ENCODE results near the gene PACSIN1.
"Not testable (repeated sequence)": the region's sequence is repeated elsewhere in the genome, so short reads cannot be mapped to it uniquely, and the experiment has no call there.

Gene PACSIN1

DNA sequence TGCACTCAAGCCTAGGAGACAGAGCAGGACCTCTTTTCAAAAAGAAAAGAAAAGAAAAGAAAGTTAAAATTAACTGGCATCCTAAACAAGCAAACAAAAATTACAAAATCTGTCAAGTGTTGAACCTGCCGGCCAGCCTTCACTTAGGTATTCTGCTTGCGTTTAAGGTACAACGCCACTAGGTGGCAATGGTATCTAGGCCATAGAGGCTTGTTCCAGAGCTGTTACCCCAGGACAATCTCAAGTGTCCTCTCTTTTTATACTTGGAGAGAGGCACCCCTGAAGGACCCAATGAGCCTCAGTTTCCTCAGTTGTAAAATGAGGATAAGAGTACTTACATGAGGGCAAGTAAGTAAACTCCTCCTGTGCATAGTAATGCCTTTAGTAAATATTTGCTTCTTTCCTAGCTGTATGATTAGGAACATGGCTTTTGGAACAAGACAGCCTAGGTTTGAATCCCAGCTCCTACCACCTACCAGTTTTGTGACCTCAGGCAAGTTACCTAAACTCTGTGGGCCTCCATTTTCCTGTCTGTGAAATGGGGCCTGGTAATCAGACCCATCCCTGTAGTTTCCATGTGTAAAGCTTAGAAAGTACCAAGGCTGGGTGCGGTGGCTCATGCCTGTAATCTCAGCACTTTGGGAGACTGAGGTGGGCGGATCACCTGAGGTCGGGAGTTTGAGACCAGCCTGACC, 5.8 kb upstream of the PACSIN1 start:
- DNase-seq: peak; percentile 44 to 71

DNA sequence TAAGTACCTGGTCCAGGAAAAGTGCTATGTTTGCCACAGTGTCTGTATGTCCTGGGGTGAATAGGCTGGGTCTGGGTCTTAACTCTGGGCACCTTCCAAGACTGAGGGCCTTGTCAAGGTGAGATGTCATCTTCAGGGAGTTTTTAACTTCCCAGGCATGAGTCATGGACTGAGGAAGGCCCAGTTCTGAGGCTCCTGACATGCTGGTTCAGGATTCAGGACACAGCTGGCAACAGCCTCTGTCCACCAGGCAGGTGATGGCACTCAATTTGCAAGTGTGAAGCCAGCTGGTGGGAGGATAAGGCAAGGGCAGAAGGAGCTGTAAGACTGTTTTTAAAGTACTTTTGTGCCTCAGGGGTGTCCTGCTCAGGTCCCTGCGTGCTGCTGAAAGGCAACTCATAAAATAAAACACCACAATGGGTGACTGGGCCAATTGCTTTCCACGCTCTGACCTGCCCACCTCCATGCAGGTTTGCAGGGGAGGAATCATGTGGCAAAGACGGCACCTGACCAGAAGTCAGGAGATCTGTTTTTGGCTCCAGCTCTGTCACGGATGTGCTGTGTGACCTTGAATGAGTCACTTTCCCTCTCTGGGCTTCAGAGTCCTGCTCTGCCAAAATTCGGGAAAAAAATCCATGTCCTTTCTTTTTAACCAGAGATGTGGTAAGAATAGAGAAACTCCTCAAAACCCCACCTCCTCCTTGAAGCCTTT, 4.9 kb upstream of the PACSIN1 start:
- DNase-seq: no peak

DNA sequence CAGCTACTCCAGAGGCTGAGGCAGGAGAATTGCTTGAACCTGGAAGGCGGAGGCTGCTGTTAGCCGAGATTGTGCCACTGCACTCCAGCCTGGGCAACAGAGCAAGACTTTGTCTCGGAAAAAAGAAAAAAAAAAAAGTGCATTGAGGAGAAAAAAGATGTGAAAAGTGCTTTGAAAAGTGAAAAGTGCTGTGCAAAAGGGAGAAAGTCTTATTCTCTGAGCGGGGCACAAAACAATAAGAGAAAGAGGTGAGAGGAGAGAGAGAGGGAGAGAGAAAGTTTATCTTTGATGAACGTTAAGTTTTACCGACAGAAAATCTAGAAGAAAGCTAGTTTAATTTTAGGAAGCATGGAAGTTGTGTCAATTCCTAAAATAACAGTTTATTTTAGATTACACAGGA, 3.9 kb upstream of the PACSIN1 start:
- DNase-seq: no peak

GRCh38 chr6:34462551-34462971, 3.3 kb upstream of the PACSIN1 start:
- peak; percentile 9 to 19 for DNase-seq

- DNase-seq: no peak
These were observed 2.6 kb upstream of the PACSIN1 start for GRCh38 chr6:34463299-34463698.

DNA sequence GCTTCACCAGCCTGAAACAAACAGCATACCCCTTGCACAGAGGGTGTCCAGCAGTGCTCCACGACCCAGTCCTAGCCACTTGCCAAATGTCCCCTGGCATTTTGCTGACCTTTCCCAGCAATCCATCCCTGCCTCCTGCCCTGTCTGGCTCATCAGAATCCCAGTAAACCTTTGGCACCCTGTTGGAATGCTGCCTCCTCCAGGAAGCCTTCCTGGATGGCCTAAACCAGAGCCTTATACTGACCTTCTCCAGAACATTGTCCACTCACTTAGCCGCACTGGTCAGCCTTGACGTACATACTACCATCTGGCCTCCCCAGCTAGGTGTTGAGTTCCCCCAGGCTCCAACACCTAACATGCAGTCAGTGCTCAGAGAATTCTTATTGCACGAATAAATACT, 2.0 kb upstream of the PACSIN1 start:
- DNase-seq: no peak

- no peak for DNase-seq
These were observed 638 bp downstream of the PACSIN1 start for GRCh38 chr6:34466242-34467185.

GRCh38 chr6:34468378-34468892, 2.6 kb downstream of the PACSIN1 start:
- peak in 1 of 2 donors; percentile 7 for DNase-seq

GRCh38 chr6:34469499-34469898, 3.6 kb downstream of the PACSIN1 start:
- no peak for DNase-seq

- DNase-seq: no peak
These were observed 6.5 kb downstream of the PACSIN1 start for GRCh38 chr6:34472425-34472824.

GRCh38 chr6:34473967-34474366, 8.1 kb downstream of the PACSIN1 start:
- no peak for DNase-seq

DNA sequence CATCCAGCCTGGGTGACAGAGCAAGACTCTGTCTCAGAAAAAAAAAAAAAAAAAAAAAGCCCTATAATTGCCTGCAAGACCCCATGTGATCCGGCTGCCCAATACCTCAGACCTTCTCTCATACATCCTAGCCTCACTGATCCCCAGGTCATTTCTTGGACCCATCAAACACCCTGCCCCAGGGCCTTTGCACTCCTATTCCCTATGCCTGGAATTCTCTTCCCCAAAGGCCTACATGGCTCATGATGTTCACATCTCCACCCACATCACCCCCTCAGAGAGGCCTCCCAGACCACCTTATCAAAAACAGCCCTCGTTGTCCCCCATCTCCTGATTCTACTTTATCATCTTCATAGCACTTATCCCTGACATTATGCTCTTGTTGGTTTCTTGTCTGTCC, 8.9 kb downstream of the PACSIN1 start:
- DNase-seq: no peak

DNA sequence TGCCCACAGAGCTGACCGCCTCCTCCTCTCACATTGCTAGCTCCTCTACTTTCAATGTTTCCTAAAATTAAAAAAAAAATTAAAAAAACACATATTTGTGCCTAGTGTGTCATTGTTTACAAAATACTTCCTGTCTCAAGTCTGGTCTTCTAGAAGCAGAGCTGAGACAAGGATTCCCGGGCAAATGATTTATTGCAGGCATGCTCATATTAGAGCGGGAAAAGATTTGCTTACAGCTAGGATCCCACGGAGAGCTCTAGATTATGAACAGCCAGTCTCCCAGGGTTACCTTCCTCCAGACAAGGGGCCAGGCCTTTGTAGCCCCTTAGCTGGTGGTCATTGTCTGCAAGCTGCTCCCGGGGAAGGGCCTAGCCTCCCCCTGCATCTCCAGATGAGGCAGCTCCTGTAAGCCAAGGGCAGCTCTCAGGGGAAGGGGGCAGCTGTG, 9.4 kb downstream of the PACSIN1 start:
- no peak for DNase-seq

DNA sequence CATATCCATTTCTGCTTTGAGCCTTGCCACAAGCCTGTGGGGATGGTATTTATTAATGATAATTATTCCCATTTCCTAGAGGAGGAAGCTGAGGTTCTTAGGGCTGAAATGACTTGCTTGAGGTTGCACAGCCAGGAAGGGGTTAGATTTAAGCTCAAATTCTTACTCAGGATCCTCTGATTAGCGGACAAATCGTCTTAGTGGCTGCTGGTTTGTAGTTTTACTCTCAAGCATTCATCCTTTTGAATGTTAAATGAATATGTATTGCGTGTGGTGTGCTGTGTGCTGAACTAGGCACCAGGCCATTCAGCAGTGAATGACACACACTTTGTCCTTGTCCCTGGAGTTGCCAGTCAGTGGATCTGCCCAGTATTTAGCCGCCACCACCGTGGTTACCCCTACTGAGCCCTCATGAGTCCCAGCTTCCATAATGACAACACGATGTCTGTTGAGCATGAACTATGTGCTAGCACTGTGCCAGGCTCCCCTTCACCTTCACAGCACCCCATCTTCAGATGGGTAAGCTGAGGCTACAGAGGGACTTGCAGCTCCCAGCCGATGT, 10.0 kb downstream of the PACSIN1 start:
- no peak for DNase-seq

DNA sequence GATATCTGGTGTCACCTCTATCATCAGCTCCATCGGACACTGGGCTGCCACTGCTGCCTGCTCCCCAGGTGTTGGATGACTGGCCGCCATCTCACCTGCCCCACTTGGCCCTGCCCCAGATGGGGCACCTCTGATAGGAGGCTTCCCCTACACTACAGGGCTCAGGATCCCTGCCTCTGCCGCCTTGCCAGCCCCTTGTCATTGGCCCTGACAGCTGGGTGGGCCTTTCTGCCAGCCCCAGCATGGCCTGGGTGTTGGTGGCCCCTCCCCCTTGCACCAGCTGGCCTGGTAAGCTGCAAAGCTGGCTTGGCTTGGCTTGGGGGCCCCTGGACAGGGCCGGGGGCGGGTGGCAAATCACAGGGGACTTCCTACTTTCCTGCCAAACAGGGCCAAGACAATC, 10.6 kb downstream of the PACSIN1 start:
- DNase-seq: no peak

DNA sequence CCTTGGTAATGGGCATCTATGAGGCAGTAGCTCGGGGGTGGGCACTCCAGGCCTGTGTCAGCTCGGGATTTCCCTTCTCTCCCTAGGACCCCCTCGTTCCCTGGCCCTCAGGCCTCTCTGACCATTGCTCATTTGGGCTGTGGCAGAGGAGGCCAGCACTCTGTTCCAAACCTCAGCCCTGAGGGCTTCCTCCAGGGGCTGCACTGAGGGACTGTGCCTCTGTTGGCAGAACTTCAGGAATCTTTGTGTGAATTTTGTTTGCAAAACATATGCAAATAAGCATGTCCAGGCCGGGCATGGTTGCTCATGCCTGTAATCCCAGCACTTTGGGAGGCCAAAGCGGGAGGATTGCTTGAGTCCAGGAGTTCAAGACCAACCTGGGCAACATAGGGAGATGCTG, 11.0 kb downstream of the PACSIN1 start:
- DNase-seq: no peak

DNA sequence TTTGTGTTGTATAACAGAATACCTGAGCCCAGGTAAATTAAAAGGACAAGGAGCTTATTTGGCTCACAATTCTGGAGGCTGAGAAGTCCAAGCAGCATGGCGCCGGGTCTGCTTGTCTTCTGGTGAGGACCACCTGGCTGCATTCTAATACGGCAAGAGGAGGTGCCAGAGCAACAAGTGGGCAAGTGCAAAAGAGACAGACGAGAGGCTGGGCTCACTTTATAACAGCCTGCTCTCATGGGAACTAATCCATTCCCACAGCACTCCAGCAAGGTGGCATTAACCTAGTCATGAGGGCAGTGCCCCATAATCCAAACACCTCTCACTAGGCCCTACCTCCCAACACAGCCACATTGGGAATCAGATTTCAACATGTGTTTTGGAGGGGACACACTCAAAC, 12.9 kb downstream of the PACSIN1 start:
- DNase-seq: no peak

DNA sequence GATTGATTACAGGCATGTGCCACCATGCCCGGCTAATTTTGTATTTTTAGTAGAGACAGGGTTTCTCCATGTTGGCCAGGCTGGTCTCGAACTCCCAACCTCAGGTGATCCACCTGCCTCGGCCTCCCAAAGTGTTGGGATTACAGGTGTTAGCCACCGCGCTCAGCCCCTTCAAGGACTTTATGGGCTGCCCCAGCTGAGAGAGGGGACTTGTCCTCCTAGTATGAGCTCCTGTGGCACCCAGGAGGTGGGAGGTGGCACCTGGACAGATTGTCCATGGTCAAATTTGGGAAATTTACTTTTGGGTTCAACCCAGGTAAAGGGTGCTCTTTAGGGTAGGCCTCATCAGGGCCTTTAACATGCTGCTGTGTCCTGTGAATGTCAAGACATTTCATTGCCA, 17.9 kb downstream of the PACSIN1 start:
- not testable (repeated sequence) for DNase-seq

DNA sequence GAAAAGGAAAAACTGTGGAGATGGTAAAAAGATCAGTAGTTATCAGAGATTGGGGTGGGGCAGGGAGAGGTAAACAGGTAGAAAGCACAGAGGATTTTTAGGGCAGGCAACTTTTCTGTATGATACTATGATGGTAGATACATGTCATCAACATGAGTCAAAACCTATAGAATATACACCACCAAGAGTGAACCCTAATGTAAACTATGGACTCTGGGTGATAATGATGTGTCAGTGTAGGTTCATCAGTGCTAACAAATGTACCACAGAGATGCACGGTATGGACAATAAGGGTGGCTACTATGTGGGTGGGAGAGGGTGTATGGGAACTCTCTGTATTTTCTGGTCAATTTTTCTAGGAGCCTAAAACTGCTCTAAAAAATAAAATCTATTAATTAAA, 18.5 kb downstream of the PACSIN1 start:
- DNase-seq: no peak

DNA sequence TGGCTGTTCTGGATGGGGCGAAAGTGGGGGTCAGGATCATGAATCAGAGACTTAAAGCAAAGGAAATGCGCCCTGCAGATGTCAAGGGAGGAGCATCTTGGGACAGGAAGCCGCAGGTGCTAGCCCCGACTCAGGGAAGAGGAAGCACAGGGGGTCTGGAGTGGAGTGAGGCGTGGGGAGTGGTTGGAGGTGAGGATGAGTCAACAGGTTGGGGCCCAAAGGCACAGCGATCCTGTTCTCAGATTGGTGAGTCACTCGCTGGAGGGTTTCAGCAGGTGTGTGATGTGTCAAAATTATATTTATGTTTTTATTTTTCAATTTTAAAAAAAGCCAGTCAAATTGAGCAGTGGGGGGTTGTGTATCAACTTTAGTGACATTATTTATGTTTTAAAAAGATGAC, 19.0 kb downstream of the PACSIN1 start:
- no peak for DNase-seq

GRCh38 chr6:34485321-34486060, 19.6 kb downstream of the PACSIN1 start:
- no peak for DNase-seq

- no peak for DNase-seq
These were observed 20.3 kb downstream of the PACSIN1 start for GRCh38 chr6:34486106-34486740.

All from inflammatory macrophage treated with lipopolysaccharide for 1 hour (primary cell).